RWPE1 (cell line): ENCODE data around the gene ACVRL1.

Experiments
- CTCF ChIA-PET: fragments of 350-600 bp; sonication (Branson Sonifier 250); formaldehyde crosslinking; extraction: SDS; loops from one replicate; lab custom pipeline; 2021; lab: Yijun Ruan, JAX
- POLR2A ChIA-PET: fragments of 400-600 bp; formaldehyde crosslinking; extraction: SDS; loops from one replicate; lab custom pipeline; 2020; ENCODE audit warnings: antibody characterized with exemption; ENCODE audit not compliant: low non-redundant PET; lab: Yijun Ruan, JAX
- DNase-seq: peaks from one replicate; pipeline ENCODE4 v3.0.0; 2012; ENCODE audit warnings: low spot score
- H3K27ac ChIP-seq: fragments of 450-650 bp; 2 replicates; pipeline ENCODE4 v1.5.1; 2017
- CTCF ChIP-seq: fragments of 450-650 bp; conservative IDR thresholded peaks from 2 replicates; pipeline ENCODE4 v1.5.1; 2017; ENCODE audit warnings: low read depth, mild to moderate bottlenecking

The ACVRL1 gene

DNA sequence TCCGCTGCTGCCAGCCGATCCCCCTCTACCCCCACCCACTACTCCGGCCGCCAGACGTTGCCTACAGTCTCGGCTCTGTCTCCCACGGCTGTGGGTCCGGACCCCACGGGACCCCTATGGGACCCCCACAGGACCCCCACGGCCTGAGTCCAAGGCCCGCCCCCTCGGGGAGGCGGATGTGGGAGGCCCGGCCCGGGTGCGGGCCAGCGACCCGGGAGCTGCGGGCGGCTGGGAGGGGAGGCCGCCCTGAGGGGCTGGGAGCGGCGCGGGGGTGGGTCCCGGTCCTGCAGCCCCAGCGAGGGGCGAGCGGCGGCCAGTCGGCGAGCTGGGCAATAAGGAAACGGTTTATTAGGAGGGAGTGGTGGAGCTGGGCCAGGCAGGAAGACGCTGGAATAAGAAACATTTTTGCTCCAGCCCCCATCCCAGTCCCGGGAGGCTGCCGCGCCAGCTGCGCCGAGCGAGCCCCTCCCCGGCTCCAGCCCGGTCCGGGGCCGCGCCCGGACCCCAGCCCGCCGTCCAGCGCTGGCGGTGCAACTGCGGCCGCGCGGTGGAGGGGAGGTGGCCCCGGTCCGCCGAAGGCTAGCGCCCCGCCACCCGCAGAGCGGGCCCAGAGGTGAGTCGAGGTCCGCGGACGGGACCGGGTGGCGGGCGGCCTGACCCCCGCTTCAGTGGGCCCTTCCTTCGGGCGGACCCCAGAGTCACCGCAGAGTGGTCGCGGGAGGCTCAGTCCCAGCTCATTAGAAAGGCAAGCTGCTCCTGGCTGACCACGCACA, at the start of gene ACVRL1:
Gene ACVRL1, plus strand, starts transcription at position 422 of the 773 bp plus-strand sequence. CDS start 4,971 bp downstream, outside the sequence.
- DNase-seq = no peak
- ChIA-PET CTCF (no interaction called here), POLR2A (no interaction called here)
- TF ChIP-seq CTCF = no peak
- H3K27ac ChIP-seq = no peak within 1 kb of the TSS

DNA sequence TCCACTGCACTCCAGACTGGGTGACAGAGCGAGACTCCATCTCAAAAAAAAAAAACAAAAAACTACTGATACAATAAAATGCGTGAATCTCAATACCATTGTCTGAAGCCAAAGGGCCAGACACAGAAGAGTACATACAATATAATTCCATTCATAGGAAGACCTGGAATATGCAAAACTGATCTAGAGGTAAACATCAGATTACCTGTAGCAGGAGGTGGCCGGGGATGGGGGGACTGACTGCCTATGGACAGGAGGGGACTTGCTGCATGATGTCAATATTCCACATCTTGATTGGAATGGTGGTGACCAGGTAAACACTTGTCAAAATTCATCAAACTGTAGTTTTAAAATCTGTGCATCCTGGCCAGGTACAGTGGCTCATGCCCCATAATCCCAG, 46.3 kb upstream of the ACVRL1 start:
- POLR2A ChIA-PET = no interaction called here
- TF ChIP-seq CTCF = no peak
- CTCF ChIA-PET = no interaction called here
- no peak overlapping the region for H3K27ac ChIP-seq
- no peak for DNase-seq

DNA sequence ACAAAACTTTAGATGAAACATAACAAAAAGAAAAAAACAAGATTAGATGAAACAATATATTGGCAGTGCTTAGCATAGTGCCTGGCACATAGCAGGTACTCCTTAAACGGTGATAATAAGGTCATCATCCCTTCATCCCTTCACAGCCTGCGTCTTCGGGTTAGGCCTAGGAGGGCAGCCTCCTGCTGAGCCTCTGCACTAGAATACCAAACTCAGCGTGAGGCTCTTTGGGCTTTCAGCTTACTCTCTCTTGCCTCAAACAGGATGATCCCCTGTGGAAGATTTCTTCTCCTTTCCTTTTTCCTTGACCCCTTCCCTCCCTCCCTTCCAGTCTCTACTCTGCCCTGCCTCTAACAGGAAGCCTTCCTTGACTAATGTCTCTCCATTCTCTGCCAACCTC, 44.4 kb upstream of the ACVRL1 start:
- no peak for TF ChIP-seq CTCF
- H3K27ac ChIP-seq = no peak overlapping the region
- ChIA-PET POLR2A (no interaction called here), CTCF (no interaction called here)
- no peak for DNase-seq

DNA sequence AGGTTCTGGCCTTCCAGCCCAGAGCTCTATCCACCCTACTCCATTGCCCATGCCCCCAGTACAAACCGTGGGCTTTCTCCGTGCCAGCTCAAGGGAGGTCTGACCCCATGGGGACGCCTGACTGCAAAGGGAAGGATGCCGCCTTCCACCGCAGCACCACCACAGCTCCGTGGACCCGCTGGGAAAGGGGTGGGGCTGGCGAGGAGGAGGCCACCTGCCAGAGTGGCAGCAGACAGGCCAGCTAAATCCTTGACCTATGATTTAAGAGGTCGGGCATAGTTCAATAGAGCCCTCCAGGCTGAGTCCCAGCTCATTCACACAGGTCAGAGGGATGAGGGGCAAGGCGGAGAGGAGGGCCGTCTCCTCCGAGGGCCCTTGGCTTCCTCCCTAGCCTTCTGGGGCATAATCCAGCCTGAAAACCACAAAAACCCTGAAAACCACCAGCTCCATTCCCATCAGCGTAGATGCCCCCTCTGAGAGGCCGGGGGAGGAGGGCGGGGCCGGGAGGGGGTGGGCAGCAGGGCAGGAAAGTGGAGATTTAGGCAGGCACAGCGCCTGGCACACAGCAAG, 43.9 kb upstream of the ACVRL1 start:
- no peak overlapping the region for H3K27ac ChIP-seq
- CTCF ChIA-PET = no interaction called here
- DNase-seq = no peak
- POLR2A ChIA-PET = no interaction called here
- TF ChIP-seq CTCF = no peak

GRCh38 chr12:51863933-51864832, 43.1 kb upstream of the ACVRL1 start:
- no peak overlapping the region for H3K27ac ChIP-seq
- POLR2A ChIA-PET = no interaction called here
- CTCF ChIA-PET = interaction anchor here (0.5 kb wide), 1 partner anchor 25 kb away, joined by 3 read pairs; no protein-coding TSS in a partner anchor
- DNase-seq = no peak
- no peak for TF ChIP-seq CTCF

DNA sequence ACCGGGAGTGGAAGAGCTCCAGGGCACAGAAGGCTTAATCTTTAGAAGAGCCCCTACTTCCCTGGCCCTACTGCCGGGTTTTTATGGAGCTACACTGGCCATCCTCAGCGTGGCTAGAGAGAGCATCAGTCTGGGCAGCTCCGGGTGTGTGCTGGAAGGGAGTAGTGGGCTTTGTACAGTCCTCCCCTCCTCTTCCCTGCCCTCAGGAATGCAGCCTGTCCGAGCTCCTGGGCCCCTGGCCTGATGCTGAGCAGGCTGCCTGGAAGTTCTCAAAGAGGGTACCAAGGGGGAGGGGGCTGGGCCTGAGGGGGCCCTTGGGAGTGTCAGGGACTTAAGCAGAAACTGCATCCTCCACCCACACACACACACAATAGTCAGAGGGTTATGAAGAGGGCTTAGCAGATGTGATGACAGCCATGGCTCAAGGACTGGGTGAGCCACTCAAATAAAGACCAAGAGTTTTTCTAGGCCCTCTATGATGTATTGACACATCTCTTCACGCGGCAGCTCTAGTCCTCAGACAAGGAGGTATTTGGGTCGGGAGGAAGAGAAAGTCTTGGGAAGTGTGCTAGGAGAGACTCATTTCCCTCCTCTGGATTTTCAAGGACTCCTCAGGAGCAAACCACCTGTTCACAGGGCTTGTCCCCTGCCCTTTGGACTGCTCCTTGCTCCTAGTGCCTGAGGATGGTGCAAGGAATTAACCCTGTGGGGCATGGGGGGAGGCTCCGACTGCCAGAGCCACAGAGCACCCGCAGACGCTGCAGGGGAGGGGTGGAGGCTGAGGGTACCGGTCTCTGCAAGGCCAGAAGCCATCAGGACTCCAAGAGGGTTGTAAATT, 42.3 kb upstream of the ACVRL1 start:
- ChIA-PET POLR2A (no interaction called here), CTCF (interaction anchor here (0.5 kb wide), 1 partner anchor 25 kb away, joined by 3 read pairs; no protein-coding TSS in a partner anchor)
- TF ChIP-seq CTCF = no peak
- no peak for DNase-seq
- no peak overlapping the region for H3K27ac ChIP-seq
